HG03196 (cell line): ENCODE results near the gene CLPSL2.

Source experiments
- ATAC-seq: cut with Tn5 transposase; IDR thresholded peaks from one replicate; pipeline ENCODE4 v1.9.1; 2021; ENCODE audit not compliant: unreplicated experiment

CLPSL2 gene

GRCh38 chr6:35786272-35786671 lies 9.9 kb downstream of the CLPSL2 start:
- ATAC-seq = no peak

DNA sequence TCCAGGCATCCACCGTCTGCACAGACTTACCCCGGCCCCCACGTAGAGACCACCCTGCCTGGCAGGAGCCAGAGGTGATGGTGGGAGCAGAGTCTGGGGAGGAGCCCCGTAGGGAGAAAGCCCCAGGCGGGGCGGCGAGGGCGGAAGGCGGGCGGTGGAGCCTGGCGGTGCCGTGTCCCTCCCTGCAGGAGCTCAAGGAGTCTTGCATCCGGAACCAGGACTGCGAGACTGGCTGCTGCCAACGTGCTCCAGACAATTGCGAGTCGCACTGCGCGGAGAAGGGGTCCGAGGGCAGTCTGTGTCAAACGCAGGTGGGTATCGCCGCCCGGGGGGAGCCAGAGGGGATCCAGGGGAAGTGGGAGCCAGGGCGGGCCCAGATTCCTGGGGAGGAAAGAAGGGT lies 10.4 kb downstream of the CLPSL2 start:
- ATAC-seq = no peak

DNA sequence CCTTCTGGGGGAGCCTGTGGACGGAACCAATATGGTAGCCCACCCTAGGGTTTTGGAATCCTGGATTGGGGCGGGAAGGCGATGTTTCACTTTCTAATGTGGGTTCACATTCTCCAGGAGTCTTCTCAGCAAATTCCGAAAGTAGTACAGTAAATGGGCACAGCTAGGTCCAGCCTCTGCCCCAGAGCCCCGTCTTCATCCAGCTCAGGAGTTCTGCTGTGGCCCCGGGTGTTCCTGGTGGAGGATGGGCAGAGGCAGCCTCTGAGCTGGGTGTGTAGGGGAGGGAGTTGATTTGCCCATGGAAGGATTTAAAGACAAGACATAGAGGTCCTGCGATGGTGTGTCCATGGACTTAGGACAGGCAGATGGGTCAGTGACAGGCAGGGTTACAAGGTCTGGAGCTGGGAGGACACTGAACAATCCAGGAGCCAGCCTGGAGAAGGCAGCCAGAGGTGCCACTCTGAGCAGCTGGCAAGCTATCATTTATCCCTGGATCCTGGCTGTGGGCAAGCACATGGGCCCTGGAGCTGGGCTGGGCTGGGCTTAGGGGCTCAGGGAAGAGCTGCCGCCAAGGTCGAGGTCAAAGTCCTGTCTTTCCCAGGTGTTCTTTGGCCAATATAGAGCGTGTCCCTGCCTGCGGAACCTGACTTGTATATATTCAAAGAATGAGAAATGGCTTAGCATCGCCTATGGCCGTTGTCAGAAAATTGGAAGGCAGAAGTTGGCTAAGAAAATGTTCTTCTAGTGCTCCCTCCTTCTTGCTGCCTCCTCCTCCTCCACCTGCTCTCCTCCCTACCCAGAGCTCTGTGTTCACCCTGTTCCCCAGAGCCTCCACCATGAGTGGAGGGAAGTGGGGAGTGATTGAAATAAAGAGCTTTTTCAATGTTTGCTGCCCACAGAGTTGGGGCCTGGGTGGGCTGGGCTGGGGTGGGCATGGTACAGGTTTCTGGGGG lies 11.1 kb downstream of the CLPSL2 start:
- no peak for ATAC-seq

- no peak for ATAC-seq
These were observed 12.1 kb downstream of the CLPSL2 start for GRCh38 chr6:35788423-35788982.

- ATAC-seq = no peak
These were observed 14.3 kb downstream of the CLPSL2 start for GRCh38 chr6:35790683-35791082.

GRCh38 chr6:35794536-35795452 lies 18.4 kb downstream of the CLPSL2 start:
- ATAC-seq = no peak

DNA sequence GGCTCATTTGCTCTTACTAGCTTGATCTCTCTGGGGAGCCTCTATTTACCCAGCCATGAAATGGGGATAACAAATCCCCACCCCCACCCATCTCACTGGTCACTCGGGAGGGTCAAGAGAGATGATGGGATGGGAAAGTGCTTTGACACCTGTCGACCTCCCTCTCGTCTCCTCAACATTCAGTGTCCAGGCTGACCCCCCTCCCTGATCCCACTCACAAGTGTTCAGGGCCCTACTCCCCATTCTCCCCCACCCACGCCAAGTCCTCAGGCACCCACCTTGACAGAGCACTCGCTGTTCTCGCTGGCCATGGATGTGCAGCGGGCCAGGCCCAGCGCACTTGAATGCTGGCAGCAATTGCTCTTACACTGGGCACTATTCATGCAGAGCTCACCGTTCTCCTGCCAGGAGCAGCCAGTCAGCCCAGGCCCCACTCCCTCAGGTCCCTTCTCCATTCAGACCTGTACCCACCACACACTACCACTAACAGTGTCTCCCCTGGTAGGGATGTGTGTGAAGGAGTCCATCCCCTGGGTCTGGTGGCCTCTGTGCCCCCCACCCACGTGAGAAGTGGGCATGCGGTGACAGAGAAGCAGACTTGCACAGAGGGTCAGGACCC lies 19.2 kb downstream of the CLPSL2 start:
- no peak for ATAC-seq

DNA sequence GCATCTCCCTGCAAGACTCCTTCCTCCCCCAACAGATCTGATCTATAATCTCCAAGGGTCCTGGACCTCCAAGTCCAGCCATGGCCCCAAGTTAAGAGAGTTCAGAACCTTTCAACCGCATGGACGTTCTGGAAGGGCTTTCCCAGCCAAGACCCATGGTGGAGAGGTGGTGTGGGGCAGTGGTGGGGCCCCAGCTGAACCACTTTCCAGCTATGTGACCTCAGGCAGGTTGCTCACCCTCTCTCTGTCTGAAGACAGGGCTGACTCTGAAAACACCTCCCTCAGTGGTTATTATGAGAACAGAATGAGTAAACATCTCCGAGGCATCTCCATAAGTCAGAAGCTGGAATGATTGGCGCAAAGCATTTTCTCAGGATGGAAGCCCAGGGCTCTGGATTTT lies 19.8 kb downstream of the CLPSL2 start:
- no peak for ATAC-seq

DNA sequence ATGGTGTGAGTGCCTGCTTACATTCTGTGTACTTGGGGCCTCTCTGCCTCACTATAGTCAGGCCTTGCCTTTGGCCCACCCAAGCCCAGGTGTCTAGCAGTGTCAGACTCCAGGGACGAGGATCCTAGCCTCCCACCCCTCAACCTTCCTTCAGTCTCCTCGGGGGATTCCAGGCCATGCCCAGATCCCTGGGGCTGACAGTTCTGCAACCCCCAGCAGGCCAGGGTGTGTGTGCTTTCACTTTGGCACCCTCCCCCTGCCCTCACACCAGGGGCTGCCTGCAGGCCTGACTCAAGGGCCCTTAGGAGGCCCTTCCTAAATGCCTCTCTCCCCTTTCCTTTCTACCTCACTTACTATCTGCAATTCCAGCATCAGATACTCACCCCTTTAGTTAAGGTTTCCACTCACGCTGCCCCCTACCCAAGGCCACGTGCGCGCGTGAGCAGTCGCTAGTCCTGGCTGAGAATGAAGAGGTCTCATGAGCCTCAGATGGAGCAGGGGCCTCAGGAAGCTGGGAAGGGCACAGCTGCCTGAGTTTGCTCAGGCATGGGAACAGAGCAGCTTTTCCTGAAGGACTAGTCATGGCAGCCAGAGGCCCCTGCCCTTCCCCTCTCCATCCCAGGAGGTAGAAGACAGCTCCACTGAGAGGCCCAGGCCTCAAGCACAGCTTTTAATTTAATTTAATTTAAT lies 21.6 kb downstream of the CLPSL2 start:
- ATAC-seq = no peak

DNA sequence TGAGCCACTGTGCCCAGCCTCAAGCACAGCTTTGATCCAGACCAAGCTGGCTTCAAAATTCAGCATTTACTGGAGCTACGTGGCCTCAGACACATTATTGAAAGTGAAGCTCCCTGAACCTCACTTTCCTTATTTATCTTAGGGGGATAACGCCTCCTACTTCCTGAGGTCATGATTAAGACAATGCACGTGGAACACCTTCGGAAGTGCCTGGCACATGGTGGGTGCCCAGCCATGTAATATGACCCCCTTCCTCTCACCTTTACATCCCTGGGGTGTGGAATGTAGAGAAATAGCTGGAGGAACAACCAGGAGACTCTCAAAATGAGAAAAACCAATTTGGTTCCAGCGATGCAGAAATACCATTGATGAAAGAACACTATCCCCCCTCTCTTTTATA lies 22.3 kb downstream of the CLPSL2 start:
- ATAC-seq = no peak

- no peak for ATAC-seq
These were observed 24.8 kb downstream of the CLPSL2 start for GRCh38 chr6:35801148-35801547.

DNA sequence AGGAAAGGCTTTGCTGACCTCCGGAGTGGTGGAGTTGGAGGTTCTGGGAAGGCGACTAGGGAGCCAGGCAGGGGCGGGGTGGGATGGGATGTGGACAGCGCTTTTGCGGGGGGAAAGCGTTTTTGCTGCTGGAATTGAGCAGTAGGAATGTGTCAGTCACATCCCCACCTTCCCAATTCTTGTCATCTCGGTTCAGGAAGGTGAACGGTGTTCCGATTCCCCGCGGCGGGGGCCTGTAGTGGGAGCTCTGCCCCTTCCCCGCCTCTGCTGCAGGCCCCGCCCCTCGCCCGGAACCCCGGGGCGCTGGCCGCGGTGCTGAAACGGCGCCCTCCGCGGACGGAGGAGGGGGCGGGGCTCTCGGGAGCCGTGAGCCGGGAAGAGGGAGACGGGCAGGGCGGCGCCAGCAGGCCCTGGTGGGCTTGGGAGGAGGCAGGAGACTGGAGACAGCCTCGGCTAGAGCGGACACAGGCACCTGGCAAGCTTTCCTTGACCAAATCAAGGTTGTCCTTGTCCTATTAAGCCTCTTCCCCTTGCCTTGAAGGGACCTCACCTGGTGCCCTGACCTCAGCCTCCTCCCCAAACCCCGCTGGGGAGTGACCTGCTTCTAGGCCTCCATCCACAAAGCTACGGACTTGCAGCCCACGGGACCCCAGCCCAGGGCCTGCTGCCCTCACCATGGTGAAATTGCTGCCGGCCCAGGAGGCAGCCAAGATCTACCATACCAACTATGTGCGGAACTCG lies 28.8 kb downstream of the CLPSL2 start, which contains the start of gene LHFPL5:
LHFPL5 (plus strand) TSS at position 357 of the 741 bp plus-strand sequence; CDS start at position 676, 319 bp downstream.
- no peak for ATAC-seq

GRCh38 chr6:35808688-35809087 lies 32.3 kb downstream of the CLPSL2 start:
- ATAC-seq = no peak

DNA sequence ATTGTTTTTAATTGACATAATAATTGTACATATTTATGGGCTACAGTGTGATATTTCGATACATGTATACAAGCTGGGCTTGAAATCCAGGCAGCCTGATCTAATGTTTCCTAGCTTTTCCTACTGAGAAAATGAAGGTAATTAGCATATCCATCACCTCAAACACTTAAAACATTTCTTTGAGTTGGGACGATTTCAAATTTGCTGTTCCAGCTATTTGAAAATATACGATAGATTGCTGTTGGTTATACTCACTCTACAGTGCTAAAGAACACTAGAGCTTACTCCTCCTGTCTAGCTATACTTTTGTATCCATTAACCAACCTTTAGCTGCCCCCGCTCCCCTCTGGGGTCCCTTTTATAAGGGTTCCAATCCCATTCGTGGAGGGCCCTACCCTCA lies 33.4 kb downstream of the CLPSL2 start:
- no peak for ATAC-seq

DNA sequence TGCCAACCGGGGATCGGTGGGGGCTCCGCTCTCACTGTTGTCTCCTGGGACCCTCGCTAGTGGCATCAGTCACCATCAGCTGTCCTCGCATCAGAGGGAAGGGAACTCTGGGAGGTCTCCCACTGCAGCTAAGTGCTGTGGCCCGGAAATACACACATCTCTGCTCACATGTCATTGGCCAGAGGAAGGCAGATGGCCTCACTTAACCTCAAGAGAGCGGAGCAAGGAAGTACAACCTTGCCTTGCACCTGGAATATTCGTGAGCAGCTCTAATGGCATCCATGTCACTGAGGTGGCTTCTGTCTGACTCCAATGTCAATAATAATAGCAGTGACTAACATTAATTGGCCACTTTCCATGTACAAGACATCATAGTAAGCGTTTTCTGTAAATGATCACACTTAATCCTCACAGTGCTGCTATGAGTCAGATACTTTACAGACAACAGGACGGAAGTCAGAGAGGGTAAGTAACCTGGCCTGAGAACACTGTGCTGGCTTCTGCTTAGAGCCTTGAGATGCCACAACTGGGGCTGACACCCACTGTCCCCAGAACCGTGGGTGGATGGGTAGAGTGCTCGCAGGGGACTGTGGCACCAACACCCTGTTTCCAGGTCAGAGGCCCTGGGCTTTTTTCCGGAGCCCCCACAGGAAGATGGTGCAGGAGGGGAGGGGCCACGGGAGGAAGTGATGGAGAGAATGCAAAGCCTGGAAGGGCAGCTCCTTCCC lies 34.7 kb downstream of the CLPSL2 start:
- ATAC-seq = no peak

DNA sequence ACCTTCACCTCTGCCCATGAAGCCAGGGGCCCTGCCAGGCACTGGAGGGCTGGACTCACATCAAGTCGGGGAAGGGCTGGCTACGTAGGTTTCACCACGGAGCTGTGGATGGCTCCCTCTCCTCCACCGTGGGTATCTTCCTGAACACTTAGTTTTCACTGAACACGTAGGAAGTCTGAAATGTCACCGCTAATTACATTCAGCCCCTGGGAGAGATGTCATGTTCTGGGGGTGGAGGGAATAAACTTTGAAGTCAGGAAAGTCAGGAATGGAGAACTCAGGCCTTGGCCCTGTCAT lies 35.2 kb downstream of the CLPSL2 start:
- no peak for ATAC-seq

DNA sequence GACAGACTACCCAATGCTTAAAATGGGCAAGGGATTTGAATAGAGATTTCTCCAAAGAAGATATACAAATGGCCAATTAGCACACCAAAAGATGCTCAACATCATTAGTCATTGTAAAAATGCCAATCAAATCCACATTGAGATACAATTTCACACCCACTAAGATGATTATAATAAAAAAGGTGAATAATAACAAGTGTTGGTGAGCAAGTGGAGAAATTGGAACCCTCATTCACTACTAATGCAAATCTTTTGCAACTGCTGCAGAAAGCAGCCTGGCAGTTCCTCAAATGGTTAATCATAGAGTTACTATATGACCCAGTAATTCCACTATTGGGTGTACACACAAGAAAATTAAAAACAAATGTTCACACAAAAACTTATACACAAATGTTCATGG lies 41.1 kb downstream of the CLPSL2 start:
- ATAC-seq = no peak

DNA sequence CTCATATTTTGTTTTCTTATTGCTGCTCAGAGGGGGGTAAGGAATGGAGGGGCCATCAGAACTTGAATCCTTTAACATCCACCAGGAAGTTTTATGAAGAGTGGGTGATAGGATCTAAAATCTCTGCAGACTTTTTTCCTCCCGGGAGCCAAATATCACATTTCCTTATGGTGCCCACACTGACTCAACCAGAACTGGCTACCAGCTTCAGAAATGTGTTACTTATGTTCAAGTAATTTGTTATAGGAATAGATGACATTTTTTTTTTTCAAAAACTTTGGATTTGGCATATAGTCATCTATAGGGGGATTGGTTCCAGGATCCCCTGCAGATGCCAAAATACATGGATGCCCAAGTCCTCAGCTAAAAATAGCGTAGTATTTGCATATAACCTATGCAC lies 47.2 kb downstream of the CLPSL2 start:
- ATAC-seq = no peak

- no peak for ATAC-seq
These were observed 48.3 kb downstream of the CLPSL2 start for GRCh38 chr6:35824552-35825192.
